GM12878 (cell line): ENCODE data around the gene B9D1. TPM values are rescaled to one million over a fixed set of nuclear protein-coding genes. Genes with fewer than 3 reads are reported as not detected.

Experiments used
- ATAC-seq: fragments of 200-7000 bp; cut with Tn5 transposase; 3 replicates; pipeline ENCODE4 v1.9.1; 2020; ENCODE audit warnings: mild to moderate bottlenecking, moderate library complexity
- BruUV-seq: library from RNA; stranded (reverse); fragments of 400-500 nt; replicated peaks from 2 replicates; lab custom pipeline; 2021; lab: Mats Ljungman, UMichigan
- CTCF ChIA-PET: fragments of 300-600 bp; sonication (Branson Sonifier 250); formaldehyde crosslinking; extraction: SDS; loops from one replicate; lab custom pipeline; 2021; ENCODE audit warnings: inconsistent platforms; lab: Yijun Ruan, JAX
- POLR2A ChIA-PET: fragments of 350-600 bp; formaldehyde crosslinking; extraction: SDS; loops from one replicate; lab custom pipeline; 2021; ENCODE audit warnings: inconsistent platforms; lab: Charles Lee
- RAD21 ChIA-PET: fragments of 300-600 bp; sonication (Branson Sonifier 250); formaldehyde crosslinking; loops from one replicate; lab custom pipeline; 2023; ENCODE audit warnings: antibody characterized with exemption; ENCODE audit not compliant: unreplicated experiment; lab: Charles Lee
- SMC1A ChIA-PET: fragments of 300-600 bp; sonication (Branson Sonifier 250); formaldehyde crosslinking; loops from one replicate; lab custom pipeline; 2023; ENCODE audit not compliant: unreplicated experiment, uncharacterized antibody; lab: Charles Lee
- DNase-seq: peaks from one replicate; pipeline ENCODE4 v3.0.0-alpha.2; 2011; ENCODE audit warnings: low read depth, low spot score
- FAIRE-seq: peaks from 3 replicates; lab custom pipeline; 2011; peaks lifted over from hg19 to GRCh38; lab: Jason Lieb, UNC
- H2AFZ ChIP-seq: 2 replicates; pipeline ENCODE4 v1.6.0; 2011; ENCODE audit warnings: low read depth, low read length, control low read depth; ENCODE audit not compliant: control insufficient read depth
- H3K27ac ChIP-seq: 2 replicates; pipeline ENCODE4 v1.5.1; 2011; ENCODE audit warnings: control low read depth; ENCODE audit not compliant: control insufficient read depth, insufficient read depth
- H3K27me3 ChIP-seq, 2 experiments: replicated peaks in 1 of 2; 2 replicates each; pipeline versions ENCODE4 v1.6.0 to v1.6.1; 2011; ENCODE audit warnings: low read length in 1 of 2; ENCODE audit not compliant: control insufficient read depth in 2 of 2, insufficient read depth in 2 of 2
- H3K36me3 ChIP-seq, 2 experiments: 2 replicates each; pipeline ENCODE4 v1.5.1; 2011; ENCODE audit warnings: low read length in 1 of 2; ENCODE audit not compliant: control insufficient read depth in 2 of 2, insufficient read depth in 2 of 2
- H3K4me1 ChIP-seq: 2 replicates; pipeline ENCODE4 v1.6.1; 2011; ENCODE audit warnings: mild to moderate bottlenecking, low read length, moderate library complexity, mixed read lengths; ENCODE audit not compliant: control insufficient read depth, insufficient read depth
- H3K4me2 ChIP-seq: 2 replicates; pipeline ENCODE4 v1.6.0; 2011; ENCODE audit warnings: control low read depth; ENCODE audit not compliant: control insufficient read depth, insufficient read depth
- H3K4me3 ChIP-seq: fragments of 200-600 bp; sonication (generic); 2 replicates; pipeline ENCODE4 v1.5.1; 2016
- H3K79me2 ChIP-seq: 2 replicates; pipeline ENCODE4 v1.6.0; 2011; ENCODE audit warnings: low read length; ENCODE audit not compliant: control insufficient read depth, insufficient read depth
- H3K9ac ChIP-seq: 2 replicates; pipeline ENCODE4 v1.8.0; 2011; ENCODE audit warnings: low read length, control low read depth, mixed read lengths; ENCODE audit not compliant: control insufficient read depth, insufficient read depth
- H3K9me3 ChIP-seq: replicated peaks from 3 replicates; pipeline ENCODE4 v1.5.1; 2011; ENCODE audit warnings: mild to moderate bottlenecking, low read length; ENCODE audit not compliant: control insufficient read depth, insufficient read depth
- H4K20me1 ChIP-seq: 2 replicates; pipeline ENCODE4 v1.6.0; 2011; ENCODE audit not compliant: control insufficient read depth, insufficient read depth
- NR2C2 ChIP-seq: IDR thresholded peaks from 2 replicates; pipeline ENCODE4 v1.6.1; 2011; ENCODE audit warnings: borderline replicate concordance, low read depth; ENCODE audit not compliant: control insufficient read depth, insufficient read length
- POLR2A ChIP-seq: IDR thresholded peaks from 2 replicates; pipeline ENCODE4 v1.6.1; 2011; ENCODE audit warnings: low read depth, mild to moderate bottlenecking, low read length
- ZNF274 ChIP-seq: IDR thresholded peaks from one replicate; pipeline ENCODE4 v1.8.0; 2011; ENCODE audit not compliant: insufficient read length, insufficient read depth
- WGBS: methylation state at CpG from one replicate; pipeline ENCODE4 v1.1.6; 2016; ENCODE audit warnings: low lambda C conversion rate; ENCODE audit not compliant: insufficient replicate concordance, insufficient coverage; ENCODE audit errors: missing lambda C conversion rate; 5-methylcytosine and 5-hydroxymethylcytosine counted together
- in situ Hi-C: fragments of 300-500 bp; cut with MboI; formaldehyde crosslinking; loops from 9 replicates; pipeline ENCODE4 v1.14.3; 2018; ENCODE audit warnings: mixed read lengths
- intact Hi-C: fragments of 100-400 bp; cut with micrococcal nuclease; formaldehyde crosslinking; loops from one replicate; pipeline ENCODE4 v1.14.2; 2022; ENCODE audit not compliant: unreplicated experiment
- polyA plus RNA-seq, 11 experiments: library from polyadenylated mRNA; depleted of rRNA in 4 of 11; unstranded in 6 of 11; stranded (reverse) in 5 of 11; fragments of >200 nt; fragmentation: Nextera tagmentation in 4 of 11; fragmentation: Illumina TruSeq in 1 of 11; extraction: Ambion mirVana in 4 of 11; extraction: Trizol in 1 of 11; gene quantifications; 1 replicate in 1 of 11; 2 replicates in 10 of 11; pipeline versions ENCODE4 v1.2.1 to v1.2.3, GENCODE V29; 2011 to 2016; ENCODE audit warnings: inconsistent platforms in 2 of 11, missing spikeins in 2 of 11, low read depth in 1 of 11
- total RNA-seq, 4 experiments: library from RNA; depleted of rRNA in 3 of 4; stranded (reverse); fragments of >200 nt in 3 of 4; fragmentation: Illumina TruSeq in 1 of 4; extraction: Trizol in 1 of 4; gene quantifications; 2 replicates each; pipeline versions ENCODE4 v1.2.1 to v1.2.3, GENCODE V29; 2013 to 2021

B9D1 gene
- total and polyA plus RNA-seq, 10 of the 15 experiments (the other 5 are each of a cell fraction or from before 2014, with no cell fraction given): 5.9 to 18.3 (median 9.8) TPM

GRCh38 chr17:19383681-19384470 is 21.4 kb upstream of the B9D1 start (continued):
- no peak for TF ChIP-seq ZNF274

- WGBS: 91% methylated on average over 13 of the region's 13 CpGs
- Histone ChIP-seq H3K4me1 (no peaks in the 10 kb centered on the region), H3K27me3 (no peaks in the 10 kb centered on the region), H2AFZ (no peak overlapping the region), H3K27ac (no peak overlapping the region), H3K9ac (no peak overlapping the region), H3K4me3 (no peak overlapping the region), H3K79me2 (peaks cover 4% of the 10 kb centered on the region), H3K4me2 (no peak overlapping the region), H3K9me3 (no peaks in the 10 kb centered on the region), H4K20me1 (no peaks in the 10 kb centered on the region), H3K36me3 (peaks cover 4 to 18% of the 10 kb centered on the region in 2 experiments)
- ChIA-PET POLR2A (no interaction called here), RAD21 (no interaction called here), SMC1A (no interaction called here), CTCF (interaction anchor here (2.5 kb wide), 1 partner anchor 20 kb away, joined by 6 read pairs; the partner anchor contains the start of gene B9D1)
- in situ Hi-C loops (no loop called here), intact Hi-C loops (no loop called here)
- TF ChIP-seq NR2C2 (no peak), POLR2A (peak; percentile 4; the same call in 1 of the 2 replicates)
- FAIRE-seq: no peak
- ATAC-seq: no peak
- BruUV-seq: no TSS peak
- DNase-seq: no peak
These were observed 20.3 kb upstream of the B9D1 start for GRCh38 chr17:19382531-19383444.
